C4-2B (cell line): Measurements from ENCODE around the gene B4GALT6.

ENCODE experiments used
- CTCF ChIP-seq: fragments of 450-650 bp; conservative IDR thresholded peaks from 2 replicates; pipeline ENCODE4 v1.5.1; 2017; ENCODE audit warnings: mild to moderate bottlenecking
- ZFX ChIP-seq: fragments of 450-650 bp; IDR thresholded peaks from 2 replicates; pipeline ENCODE4 v1.6.1; 2017

GRCh38 chr18:31648966-31649429 is 35.4 kb downstream of the B4GALT6 start:
- TF ChIP-seq CTCF (no peak), ZFX (no peak)
